D721Med (cell line): ENCODE data around the gene ISG15.

Experiments used
- DNase-seq: peaks from one replicate; pipeline ENCODE4 v3.0.0; 2011; ENCODE audit warnings: low spot score; ENCODE audit not compliant: insufficient read length
- FAIRE-seq: peaks from 2 replicates; lab custom pipeline; 2011; peaks lifted over from hg19 to GRCh38; lab: Jason Lieb, UNC
- TF ChIP-seq, protein P1 (sequence below): IDR thresholded peaks from 2 replicates; pipeline ENCODE4 v1.5.1; 2012; ENCODE audit warnings: mild to moderate bottlenecking, control low read depth; ENCODE audit not compliant: insufficient read depth; ENCODE audit errors: missing control alignments

Gene ISG15

DNA sequence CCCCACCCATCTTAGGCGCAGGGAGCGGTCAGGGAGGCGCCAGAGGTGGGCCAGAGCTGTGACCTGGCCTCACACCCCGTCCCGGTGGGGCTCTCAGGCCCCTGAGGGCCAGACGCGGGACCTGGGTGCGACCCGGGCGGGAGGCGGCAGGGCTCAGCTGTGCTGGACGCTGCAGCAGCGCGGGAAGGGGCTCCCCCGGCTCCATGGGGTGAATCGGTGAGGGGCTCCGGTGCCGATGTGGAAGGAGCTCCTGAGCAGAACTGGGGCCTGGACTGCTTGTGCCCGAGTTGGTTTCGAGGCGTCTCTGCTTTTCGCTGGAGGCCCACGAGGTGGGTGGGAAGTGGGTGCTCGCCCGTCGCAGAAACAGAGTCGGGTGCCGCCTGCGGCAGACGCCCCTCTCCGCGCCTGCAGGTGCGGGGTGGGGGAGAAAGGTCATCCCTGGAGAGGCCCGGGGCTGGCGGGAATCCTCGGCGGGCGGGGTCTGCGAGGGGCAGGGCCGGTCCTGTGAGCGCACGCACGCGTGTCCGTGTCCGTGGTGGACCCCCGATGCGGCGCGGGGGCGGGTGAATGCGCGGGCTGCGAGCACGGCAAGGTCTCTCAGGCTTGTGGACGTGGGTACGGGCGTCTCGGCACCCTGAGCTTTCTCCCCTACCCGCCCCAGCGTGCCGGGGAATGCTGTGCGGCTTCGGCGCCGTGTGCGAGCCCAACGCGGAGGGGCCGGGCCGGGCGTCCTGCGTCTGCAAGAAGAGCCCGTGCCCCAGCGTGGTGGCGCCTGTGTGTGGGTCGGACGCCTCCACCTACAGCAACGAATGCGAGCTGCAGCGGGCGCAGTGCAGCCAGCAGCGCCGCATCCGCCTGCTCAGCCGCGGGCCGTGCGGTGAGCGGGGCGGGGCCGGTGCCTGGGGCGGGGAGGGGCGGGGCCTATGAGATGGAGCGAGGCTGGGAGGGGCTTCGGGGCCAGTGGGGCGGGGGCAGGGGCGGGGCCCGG is 27.0 kb downstream of the ISG15 start:
- FAIRE-seq (no peak), DNase-seq (peak; percentile 71)
- TF ChIP-seq, protein P1, sequence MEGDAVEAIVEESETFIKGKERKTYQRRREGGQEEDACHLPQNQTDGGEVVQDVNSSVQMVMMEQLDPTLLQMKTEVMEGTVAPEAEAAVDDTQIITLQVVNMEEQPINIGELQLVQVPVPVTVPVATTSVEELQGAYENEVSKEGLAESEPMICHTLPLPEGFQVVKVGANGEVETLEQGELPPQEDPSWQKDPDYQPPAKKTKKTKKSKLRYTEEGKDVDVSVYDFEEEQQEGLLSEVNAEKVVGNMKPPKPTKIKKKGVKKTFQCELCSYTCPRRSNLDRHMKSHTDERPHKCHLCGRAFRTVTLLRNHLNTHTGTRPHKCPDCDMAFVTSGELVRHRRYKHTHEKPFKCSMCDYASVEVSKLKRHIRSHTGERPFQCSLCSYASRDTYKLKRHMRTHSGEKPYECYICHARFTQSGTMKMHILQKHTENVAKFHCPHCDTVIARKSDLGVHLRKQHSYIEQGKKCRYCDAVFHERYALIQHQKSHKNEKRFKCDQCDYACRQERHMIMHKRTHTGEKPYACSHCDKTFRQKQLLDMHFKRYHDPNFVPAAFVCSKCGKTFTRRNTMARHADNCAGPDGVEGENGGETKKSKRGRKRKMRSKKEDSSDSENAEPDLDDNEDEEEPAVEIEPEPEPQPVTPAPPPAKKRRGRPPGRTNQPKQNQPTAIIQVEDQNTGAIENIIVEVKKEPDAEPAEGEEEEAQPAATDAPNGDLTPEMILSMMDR: no peak

DNA sequence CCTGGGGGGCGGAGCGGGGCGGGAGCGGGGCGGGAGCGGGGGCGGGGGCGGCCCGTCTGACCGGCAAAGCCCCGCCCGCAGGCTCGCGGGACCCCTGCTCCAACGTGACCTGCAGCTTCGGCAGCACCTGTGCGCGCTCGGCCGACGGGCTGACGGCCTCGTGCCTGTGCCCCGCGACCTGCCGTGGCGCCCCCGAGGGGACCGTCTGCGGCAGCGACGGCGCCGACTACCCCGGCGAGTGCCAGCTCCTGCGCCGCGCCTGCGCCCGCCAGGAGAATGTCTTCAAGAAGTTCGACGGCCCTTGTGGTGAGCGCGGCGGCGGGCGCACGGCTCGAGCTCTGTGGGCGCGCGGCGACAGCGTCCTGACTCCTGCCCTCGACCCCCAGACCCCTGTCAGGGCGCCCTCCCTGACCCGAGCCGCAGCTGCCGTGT is 27.8 kb downstream of the ISG15 start:
- TF ChIP-seq, protein P1: no peak
- FAIRE-seq (no peak), DNase-seq (no peak)

DNA sequence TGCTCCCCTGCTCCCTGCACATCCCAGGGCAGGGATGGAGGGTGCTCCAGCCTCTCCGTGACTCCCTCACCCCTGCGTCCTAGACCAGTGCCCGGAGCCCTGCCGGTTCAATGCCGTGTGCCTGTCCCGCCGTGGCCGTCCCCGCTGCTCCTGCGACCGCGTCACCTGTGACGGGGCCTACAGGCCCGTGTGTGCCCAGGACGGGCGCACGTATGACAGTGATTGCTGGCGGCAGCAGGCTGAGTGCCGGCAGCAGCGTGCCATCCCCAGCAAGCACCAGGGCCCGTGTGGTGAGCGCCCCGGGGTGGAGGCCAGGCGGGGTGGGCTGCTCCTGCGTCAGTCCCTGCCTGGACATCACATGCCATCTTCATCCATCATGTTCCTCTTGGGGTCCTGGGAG is 28.6 kb downstream of the ISG15 start:
- FAIRE-seq (no peak), DNase-seq (no peak)
- TF ChIP-seq, protein P1: no peak

DNA sequence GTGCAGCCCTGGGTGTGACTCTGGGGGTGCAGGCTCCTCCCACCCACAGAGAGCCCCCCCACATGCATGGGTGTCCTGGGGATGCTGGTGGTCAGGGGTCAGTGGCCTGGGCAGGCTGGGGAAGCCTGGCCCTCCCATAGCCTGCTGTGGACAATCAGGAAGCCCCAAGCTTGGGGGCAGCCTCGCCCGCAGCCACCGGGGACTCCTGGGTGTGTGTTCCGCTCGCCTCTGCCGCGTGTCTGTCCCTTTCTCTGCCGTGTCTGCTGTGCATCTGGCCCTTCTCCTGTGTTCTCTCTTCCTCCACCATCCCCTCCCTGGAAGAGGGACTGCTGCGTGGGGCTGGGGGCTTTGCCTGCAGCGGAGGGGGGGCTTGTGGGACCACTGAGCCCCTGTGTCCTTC is 29.5 kb downstream of the ISG15 start:
- TF ChIP-seq, protein P1: no peak
- no peak for DNase-seq

DNA sequence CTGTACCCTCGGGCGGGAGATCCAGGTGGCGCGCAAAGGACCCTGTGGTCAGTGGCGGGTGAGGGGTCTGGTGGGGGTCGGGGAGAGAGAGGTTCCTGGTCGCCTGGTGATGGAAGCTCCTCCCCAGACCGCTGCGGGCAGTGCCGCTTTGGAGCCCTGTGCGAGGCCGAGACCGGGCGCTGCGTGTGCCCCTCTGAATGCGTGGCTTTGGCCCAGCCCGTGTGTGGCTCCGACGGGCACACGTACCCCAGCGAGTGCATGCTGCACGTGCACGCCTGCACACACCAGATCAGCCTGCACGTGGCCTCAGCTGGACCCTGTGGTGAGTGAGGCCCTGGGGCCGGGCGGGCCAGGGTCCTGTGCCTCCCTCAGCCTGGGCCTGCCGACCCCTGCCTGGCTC is 30.1 kb downstream of the ISG15 start:
- DNase-seq (no peak), FAIRE-seq (no peak)
- TF ChIP-seq, protein P1: no peak

More for the DNA sequence above, 29.5 kb downstream of the ISG15 start:
- no peak for FAIRE-seq

DNA sequence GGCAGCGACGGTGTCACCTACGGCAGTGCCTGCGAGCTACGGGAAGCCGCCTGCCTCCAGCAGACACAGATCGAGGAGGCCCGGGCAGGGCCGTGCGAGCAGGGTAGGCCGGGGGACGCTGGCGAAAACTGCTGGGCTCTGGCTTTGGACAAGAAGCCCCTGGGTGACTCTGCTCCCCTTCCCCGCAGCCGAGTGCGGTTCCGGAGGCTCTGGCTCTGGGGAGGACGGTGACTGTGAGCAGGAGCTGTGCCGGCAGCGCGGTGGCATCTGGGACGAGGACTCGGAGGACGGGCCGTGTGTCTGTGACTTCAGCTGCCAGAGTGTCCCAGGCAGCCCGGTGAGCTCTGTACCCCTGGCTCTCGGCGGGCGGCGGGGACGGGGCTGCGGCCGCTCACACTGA is 30.6 kb downstream of the ISG15 start:
- TF ChIP-seq, protein P1: no peak
- DNase-seq: no peak
- no peak for FAIRE-seq
